ENCODE data around the gene SZT2.
A peak's percentile ranks its signal among the peaks of the same experiment; 100 is the strongest.

The SZT2 gene

GRCh38 chr1:43447891-43448708, 58.4 kb downstream of the SZT2 start:
- Histone ChIP-seq H3K36me3 (ENCODE audit: low read depth) (peaks cover 83% of the 10 kb centered on the region), H3K4me3 (ENCODE audit: severe bottlenecking) (no peak overlapping the region), H3K4me1 (ENCODE audit: insufficient read depth, poor library complexity, severe bottlenecking) (peaks cover 5% of the 10 kb centered on the region), H3K27me3 (ENCODE audit: insufficient read depth, poor library complexity, severe bottlenecking) (no peaks in the 10 kb centered on the region), H3K27ac (ENCODE audit: poor library complexity, severe bottlenecking) (peak overlapping the region; percentile 98), H3K9me3 (ENCODE audit: severe bottlenecking) (no peaks in the 10 kb centered on the region)
- no peak for TF ChIP-seq CTCF (IDR thresholded peaks at IDR 0.05; ENCODE audit: poor library complexity, severe bottlenecking)
- no peak for DNase-seq (ENCODE audit: low spot score)
- no peak for ATAC-seq (ENCODE audit: low read depth)

GRCh38 chr1:43448955-43449707, 59.4 kb downstream of the SZT2 start:
- TF ChIP-seq CTCF (IDR thresholded peaks at IDR 0.05; ENCODE audit: poor library complexity, severe bottlenecking), result no peak
- no peak for DNase-seq (ENCODE audit: low spot score)
- H3K36me3 ChIP-seq (ENCODE audit: low read depth), result peaks cover 73% of the 10 kb centered on the region
- no peaks in the 10 kb centered on the region for H3K27me3 ChIP-seq (ENCODE audit: insufficient read depth, poor library complexity, severe bottlenecking)
- H3K4me1 ChIP-seq (ENCODE audit: insufficient read depth, poor library complexity, severe bottlenecking), result peaks cover 6% of the 10 kb centered on the region
- peak overlapping the region; percentile 98 for H3K27ac ChIP-seq (ENCODE audit: poor library complexity, severe bottlenecking)
- no peaks in the 10 kb centered on the region for H3K9me3 ChIP-seq (ENCODE audit: severe bottlenecking)
- ATAC-seq (ENCODE audit: low read depth), result no peak
- H3K4me3 ChIP-seq (ENCODE audit: severe bottlenecking), result no peak overlapping the region

- TF ChIP-seq CTCF (IDR thresholded peaks at IDR 0.05; ENCODE audit: poor library complexity, severe bottlenecking), result no peak
- H3K4me3 ChIP-seq (ENCODE audit: severe bottlenecking), result no peak overlapping the region
- no peaks in the 10 kb centered on the region for H3K9me3 ChIP-seq (ENCODE audit: severe bottlenecking)
- no peaks in the 10 kb centered on the region for H3K27me3 ChIP-seq (ENCODE audit: insufficient read depth, poor library complexity, severe bottlenecking)
- ATAC-seq (ENCODE audit: low read depth), result no peak
- H3K4me1 ChIP-seq (ENCODE audit: insufficient read depth, poor library complexity, severe bottlenecking), result peaks cover 10% of the 10 kb centered on the region
- DNase-seq (ENCODE audit: low spot score), result no peak
- peaks cover 69% of the 10 kb centered on the region for H3K36me3 ChIP-seq (ENCODE audit: low read depth)
- peak overlapping the region; percentile 98 for H3K27ac ChIP-seq (ENCODE audit: poor library complexity, severe bottlenecking)
Measured at GRCh38 chr1:43449708-43450069, 60.0 kb downstream of the SZT2 start.

- H3K27me3 ChIP-seq (ENCODE audit: insufficient read depth, poor library complexity, severe bottlenecking), result no peaks in the 10 kb centered on the region
- ATAC-seq (ENCODE audit: low read depth) (no peak), DNase-seq (ENCODE audit: low spot score) (no peak)
- H3K9me3 ChIP-seq (ENCODE audit: severe bottlenecking), result no peaks in the 10 kb centered on the region
- no peak overlapping the region for H3K4me3 ChIP-seq (ENCODE audit: severe bottlenecking)
- no peak for TF ChIP-seq CTCF (IDR thresholded peaks at IDR 0.05; ENCODE audit: poor library complexity, severe bottlenecking)
- peaks cover 67% of the 10 kb centered on the region for H3K36me3 ChIP-seq (ENCODE audit: low read depth)
- H3K4me1 ChIP-seq (ENCODE audit: insufficient read depth, poor library complexity, severe bottlenecking), result peaks cover 16% of the 10 kb centered on the region
- H3K27ac ChIP-seq (ENCODE audit: poor library complexity, severe bottlenecking), result peak overlapping the region; percentile 98
Measured at GRCh38 chr1:43450251-43450941, 60.7 kb downstream of the SZT2 start.
